Stimulated activated naive CD8-positive, alpha-beta T cell treated with anti-CD3 and anti-CD28 coated beads, Interleukin-15, amount 100 ng/mL, for 72 hours (primary cell): ENCODE results near the gene ILKAP.

Source experiments
- ATAC-seq: fragments of 150-1000 bp; cut with Tn5 transposase; 2 replicates; pipeline ENCODE4 v1.10.0; 2021; ENCODE audit warnings: mild to moderate bottlenecking, moderate library complexity
- DNase-seq, 2 donors: peaks; one replicate each; pipeline ENCODE4 v3.0.0; 2021 to 2022
- H3K27ac Mint-ChIP-seq, 2 donors: one replicate each; pipeline ENCODE4 v1.8.0; 2022; ENCODE audit warnings: mild to moderate bottlenecking in 2 of 2, mixed read lengths in 2 of 2, moderate library complexity in 2 of 2
- H3K27me3 Mint-ChIP-seq: one replicate; pipeline ENCODE4 v1.8.0; 2022; ENCODE audit warnings: mixed read lengths
- H3K4me1 Mint-ChIP-seq: one replicate; pipeline ENCODE4 v1.8.0; 2022; ENCODE audit warnings: mild to moderate bottlenecking, mixed read lengths
- H3K4me3 Mint-ChIP-seq, 2 donors: one replicate each; pipeline ENCODE4 v1.8.0; 2022; ENCODE audit warnings: mild to moderate bottlenecking in 2 of 2, mixed read lengths in 2 of 2, moderate library complexity in 1 of 2
- H3K9me3 Mint-ChIP-seq, 2 donors: one replicate each; pipeline ENCODE4 v1.8.0; 2022; ENCODE audit warnings: mixed read lengths in 2 of 2

The ILKAP gene, protein sequence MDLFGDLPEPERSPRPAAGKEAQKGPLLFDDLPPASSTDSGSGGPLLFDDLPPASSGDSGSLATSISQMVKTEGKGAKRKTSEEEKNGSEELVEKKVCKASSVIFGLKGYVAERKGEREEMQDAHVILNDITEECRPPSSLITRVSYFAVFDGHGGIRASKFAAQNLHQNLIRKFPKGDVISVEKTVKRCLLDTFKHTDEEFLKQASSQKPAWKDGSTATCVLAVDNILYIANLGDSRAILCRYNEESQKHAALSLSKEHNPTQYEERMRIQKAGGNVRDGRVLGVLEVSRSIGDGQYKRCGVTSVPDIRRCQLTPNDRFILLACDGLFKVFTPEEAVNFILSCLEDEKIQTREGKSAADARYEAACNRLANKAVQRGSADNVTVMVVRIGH

DNA sequence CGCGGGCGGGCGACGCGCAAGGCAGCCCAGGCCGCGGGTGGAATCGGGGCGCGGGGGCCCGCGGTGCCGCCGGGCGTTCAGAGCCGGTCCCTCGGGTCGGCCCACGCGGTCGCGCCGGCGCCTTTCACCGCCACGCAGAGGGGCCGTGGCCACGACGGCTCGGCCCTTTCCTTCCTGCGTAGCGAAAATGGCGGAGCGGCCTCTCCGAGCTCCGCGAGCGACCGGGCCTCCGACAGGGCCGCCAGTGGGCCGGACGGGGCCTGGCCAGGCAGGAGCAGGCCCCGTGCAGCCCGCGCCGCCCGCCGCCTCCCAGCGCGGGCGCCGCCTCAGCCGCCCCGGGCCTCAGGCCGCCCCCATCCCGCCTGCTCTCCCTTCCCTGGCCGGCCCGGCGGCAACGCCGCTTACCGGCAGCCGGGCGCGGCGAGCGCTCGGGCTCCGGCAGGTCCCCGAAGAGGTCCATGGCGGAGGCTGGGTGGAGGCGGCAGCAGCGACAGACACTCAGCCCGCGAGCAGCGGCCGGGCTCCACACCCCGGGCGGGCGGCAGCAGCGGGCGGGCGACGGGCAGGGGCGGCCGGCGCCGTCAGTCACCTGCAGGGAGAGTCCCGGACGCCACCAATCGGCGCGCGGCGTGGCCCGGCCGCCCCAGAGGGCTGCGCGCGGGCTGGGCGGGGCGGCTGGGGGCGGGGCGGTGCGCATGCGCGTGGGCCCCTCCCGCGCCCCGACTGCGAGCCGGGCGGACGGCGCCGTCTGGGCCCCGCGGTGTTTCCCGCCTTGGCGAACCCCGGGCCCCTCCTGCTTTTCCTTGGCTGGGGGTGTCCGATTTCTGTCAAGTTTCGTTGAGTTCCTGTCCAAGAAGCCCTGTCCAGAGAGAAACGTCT is at the start of gene ILKAP:
ILKAP (minus strand) TSS at position 602 of the 879 bp plus-strand sequence; CDS start at position 460, 142 bp downstream.
- peaks cover 53% of the 10 kb centered on the region for H3K4me1 Mint-ChIP-seq
- peak; percentile 98 for ATAC-seq
- no peaks in the 10 kb centered on the region for H3K9me3 Mint-ChIP-seq
- DNase-seq, result peak; percentile 89 to 91
- H3K4me3 Mint-ChIP-seq, result peak within 1 kb of the TSS; percentile 81 to 88
- H3K27me3 Mint-ChIP-seq, result no peaks in the 10 kb centered on the region
- peak within 1 kb of the TSS; percentile 93 to 95 for H3K27ac Mint-ChIP-seq

DNA sequence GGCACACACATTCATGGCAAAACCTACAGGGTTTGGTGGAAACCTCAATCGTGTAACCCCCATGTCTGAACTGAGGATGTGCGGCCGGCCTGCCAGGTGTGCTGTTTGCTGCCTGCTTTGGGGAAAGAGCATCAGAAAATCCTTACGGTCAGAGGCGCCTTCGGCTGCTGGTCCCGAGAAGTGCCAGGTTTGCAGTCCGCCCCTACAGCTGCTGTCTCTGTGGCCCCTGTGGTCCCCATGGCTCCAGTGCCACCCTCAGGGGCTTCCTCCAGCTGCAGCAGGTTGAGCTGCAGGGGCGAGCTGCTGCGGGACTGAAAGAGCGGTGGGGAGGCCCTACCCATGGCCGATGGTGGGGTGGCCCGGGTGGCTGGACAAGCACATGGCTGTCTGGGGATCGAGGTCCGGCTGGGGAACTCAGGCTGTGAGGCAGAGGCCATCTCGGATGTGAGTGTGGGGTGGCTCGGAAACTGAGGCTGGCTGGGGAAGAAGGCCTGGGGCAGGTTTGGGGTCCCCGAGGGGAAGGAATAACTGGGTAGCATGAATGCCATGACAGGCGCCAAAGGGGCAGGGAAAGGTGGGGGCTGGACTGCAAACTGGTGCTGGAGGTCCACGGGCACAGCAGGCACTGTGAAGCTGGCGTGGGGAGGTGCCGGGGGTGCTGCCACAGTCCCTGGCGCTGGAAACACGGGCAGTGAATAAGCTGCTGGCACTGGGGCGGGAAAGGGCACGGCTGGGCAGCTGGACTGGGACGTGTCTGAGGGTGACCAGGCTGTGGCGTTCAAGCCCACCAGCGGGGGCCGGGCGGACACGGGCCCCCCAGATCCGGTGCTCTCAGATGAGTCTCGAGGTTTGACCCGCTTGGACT is 49.5 kb upstream of the ILKAP start:
- Mint-ChIP-seq H3K4me3 (no peak overlapping the region), H3K4me1 (no peaks in the 10 kb centered on the region)
- ATAC-seq, result no peak

DNA sequence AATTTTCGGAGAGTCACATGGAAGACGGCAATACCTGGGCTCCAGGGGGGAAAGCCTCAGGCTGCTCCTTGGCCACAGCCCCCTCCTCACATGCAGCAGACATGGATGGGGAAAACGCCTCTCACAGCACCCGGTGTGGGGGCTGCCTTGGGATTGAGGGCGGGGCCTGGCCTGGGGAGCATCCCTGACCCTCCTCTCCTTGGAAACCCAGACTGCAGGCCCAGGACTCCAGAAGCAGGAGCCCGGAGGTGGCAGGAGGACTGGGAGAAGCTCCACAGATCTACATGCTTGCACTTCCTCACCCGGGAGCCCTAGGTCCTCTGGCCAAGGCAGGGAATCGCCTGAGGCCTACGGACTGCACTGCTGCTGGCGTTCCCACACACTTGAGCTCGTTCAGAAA is 48.5 kb upstream of the ILKAP start:
- H3K4me1 Mint-ChIP-seq, result no peaks in the 10 kb centered on the region
- H3K9me3 Mint-ChIP-seq, result no peaks in the 10 kb centered on the region
- no peaks in the 10 kb centered on the region for H3K27me3 Mint-ChIP-seq
- no peak overlapping the region for H3K4me3 Mint-ChIP-seq
- DNase-seq, result no peak
- ATAC-seq, result no peak
- no peak overlapping the region for H3K27ac Mint-ChIP-seq

More for the DNA sequence above, 49.5 kb upstream of the ILKAP start:
- no peak overlapping the region for H3K27ac Mint-ChIP-seq
- no peaks in the 10 kb centered on the region for H3K27me3 Mint-ChIP-seq
- H3K9me3 Mint-ChIP-seq, result no peaks in the 10 kb centered on the region
- DNase-seq, result no peak

DNA sequence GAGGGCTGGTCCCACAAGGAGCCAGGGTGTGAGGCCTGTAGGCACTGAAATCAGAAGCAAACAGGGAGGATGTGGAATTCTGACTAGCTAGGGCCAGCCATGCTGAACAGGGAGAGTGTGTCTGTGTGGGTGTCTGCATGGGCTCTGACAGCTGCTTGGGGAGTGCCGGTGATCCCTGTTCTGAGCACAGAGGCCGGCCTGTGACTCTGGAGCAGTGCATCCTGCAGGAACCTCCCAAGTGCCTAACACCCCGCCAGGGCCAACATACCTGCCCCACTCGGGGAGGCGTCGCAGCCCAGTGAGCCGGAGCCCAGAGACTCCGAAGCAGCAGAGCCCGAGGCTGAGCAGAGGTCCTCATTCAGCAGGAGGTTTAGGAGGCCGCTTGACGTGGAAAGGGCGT is 47.8 kb upstream of the ILKAP start:
- Mint-ChIP-seq H3K27ac (no peak overlapping the region), H3K9me3 (no peaks in the 10 kb centered on the region), H3K4me1 (no peaks in the 10 kb centered on the region), H3K27me3 (no peaks in the 10 kb centered on the region), H3K4me3 (no peak overlapping the region)
- DNase-seq (no peak), ATAC-seq (no peak)

DNA sequence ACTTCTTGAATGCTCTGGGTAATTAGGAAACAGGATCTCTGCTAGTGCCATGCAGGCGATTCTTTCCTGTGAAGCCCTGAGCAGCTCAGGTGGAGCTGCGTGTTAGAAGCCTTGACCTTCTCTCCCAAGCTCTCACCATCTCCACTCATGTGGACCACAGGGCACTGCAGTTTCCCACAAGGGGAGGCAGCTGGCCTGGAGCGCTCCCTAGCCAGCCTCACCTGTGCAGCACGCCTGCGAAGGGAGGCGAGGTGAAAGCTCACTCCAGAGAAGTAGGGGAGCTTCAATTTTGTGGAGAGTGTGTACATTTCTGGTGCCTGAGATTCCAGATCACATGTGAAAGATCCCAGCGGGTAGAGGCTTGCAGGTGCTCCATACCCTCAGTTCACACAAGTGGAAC is 47.4 kb upstream of the ILKAP start:
- no peak overlapping the region for H3K4me3 Mint-ChIP-seq
- H3K27ac Mint-ChIP-seq, result no peak overlapping the region
- H3K27me3 Mint-ChIP-seq, result no peaks in the 10 kb centered on the region
- H3K4me1 Mint-ChIP-seq, result no peaks in the 10 kb centered on the region
- DNase-seq, result no peak
- ATAC-seq, result no peak
- H3K9me3 Mint-ChIP-seq, result no peaks in the 10 kb centered on the region

DNA sequence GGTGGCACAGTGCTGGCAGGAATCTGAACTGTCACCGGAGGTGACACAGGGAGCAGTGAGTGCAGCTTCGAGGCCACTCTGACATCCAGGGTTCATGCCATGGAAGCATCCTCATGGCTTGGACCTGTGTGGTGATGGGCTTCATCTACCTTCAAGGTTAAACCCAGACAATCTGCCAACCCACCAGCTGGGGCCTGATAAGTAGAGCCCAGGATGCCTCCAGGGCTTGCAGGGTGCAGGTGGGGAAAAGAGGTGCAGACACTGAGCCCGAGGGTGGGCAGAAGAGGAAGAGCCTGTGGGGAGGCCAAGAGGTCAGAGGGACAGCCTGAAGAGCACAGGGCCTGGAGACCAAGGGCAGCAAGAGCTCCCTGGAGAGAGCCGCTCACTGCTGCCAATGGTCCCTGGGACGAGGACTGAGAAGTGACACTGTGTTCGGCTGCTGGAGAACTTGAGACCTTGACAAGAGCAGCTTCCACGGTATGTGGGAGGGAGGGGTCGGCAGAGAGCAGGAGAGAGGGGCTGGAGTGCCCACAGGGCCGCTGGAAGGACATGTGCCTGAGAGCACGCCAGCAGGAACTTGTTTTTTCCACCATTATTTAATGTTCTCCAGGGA is 44.5 kb upstream of the ILKAP start:
- H3K9me3 Mint-ChIP-seq, result no peaks in the 10 kb centered on the region
- ATAC-seq, result no peak
- no peaks in the 10 kb centered on the region for H3K27me3 Mint-ChIP-seq
- peak overlapping the region in 1 of 2 donors; percentile 50 for H3K27ac Mint-ChIP-seq
- DNase-seq, result no peak
- H3K4me3 Mint-ChIP-seq, result no peak overlapping the region
- H3K4me1 Mint-ChIP-seq, result no peaks in the 10 kb centered on the region

DNA sequence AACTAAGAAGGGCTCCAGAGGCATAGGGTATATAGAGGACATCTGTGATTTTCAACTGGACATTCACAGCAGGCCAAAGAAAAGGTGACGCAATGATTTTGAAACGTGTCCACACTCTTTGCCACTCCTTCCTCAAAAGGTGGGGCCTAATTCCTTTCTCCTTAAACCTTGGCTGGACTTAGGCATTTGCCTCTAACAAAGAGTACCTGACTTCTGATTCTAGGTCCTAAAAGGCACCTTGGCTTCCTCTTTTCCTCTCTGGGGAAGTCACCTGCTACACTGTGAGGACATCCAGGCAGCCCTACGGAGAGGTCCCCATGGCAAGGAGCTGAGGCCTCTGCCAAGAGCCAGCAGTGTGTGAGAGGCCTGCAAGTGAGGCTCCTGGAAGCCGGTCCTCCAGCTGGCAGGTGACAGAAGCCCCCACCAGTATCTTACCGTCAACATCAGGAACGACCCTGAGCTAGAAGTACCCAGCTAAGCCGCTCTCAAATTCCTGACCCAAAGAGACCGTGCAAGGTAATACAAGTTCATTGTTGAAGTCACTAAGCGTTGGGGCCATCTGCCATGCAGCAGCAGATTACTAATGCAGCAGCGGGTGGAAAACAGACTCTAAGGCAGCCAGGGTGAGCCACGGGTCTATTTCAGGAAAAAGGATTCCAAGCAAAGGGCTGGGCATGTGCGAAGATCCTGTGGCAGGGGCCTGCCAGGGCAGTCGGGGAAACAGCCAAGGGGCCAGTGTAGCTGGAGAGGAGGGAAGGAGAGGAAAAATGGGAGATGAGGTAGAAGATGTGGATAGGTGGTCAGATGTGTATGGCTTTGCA is 43.7 kb upstream of the ILKAP start:
- no peaks in the 10 kb centered on the region for H3K9me3 Mint-ChIP-seq
- ATAC-seq (no peak), DNase-seq (no peak)
- no peak overlapping the region for H3K4me3 Mint-ChIP-seq
- H3K27me3 Mint-ChIP-seq, result no peaks in the 10 kb centered on the region
- H3K4me1 Mint-ChIP-seq, result no peaks in the 10 kb centered on the region
- peak overlapping the region; percentile 49 to 89 for H3K27ac Mint-ChIP-seq

DNA sequence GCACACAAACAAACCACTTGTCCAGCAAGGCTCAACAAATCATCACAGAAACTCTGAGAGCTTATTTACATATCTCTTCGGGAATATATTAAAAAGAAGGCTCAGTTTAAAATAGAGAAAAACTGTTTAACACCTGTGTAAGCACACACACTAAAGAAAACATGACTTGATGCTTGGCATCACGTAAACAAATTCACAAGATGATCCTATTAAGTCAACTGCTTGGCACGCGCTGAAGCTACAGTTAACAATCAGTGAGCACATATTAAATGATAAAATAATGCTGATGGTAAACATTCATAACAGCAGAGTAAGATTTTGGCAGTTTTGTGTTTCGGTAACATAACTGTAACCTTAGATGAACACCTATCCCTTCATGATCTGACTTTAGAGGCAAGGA is 40.7 kb upstream of the ILKAP start:
- H3K9me3 Mint-ChIP-seq, result no peaks in the 10 kb centered on the region
- peaks cover 6% of the 10 kb centered on the region for H3K4me1 Mint-ChIP-seq
- DNase-seq, result no peak
- no peak overlapping the region for H3K4me3 Mint-ChIP-seq
- ATAC-seq, result no peak
- H3K27ac Mint-ChIP-seq, result no peak overlapping the region
- H3K27me3 Mint-ChIP-seq, result peaks cover 21% of the 10 kb centered on the region

DNA sequence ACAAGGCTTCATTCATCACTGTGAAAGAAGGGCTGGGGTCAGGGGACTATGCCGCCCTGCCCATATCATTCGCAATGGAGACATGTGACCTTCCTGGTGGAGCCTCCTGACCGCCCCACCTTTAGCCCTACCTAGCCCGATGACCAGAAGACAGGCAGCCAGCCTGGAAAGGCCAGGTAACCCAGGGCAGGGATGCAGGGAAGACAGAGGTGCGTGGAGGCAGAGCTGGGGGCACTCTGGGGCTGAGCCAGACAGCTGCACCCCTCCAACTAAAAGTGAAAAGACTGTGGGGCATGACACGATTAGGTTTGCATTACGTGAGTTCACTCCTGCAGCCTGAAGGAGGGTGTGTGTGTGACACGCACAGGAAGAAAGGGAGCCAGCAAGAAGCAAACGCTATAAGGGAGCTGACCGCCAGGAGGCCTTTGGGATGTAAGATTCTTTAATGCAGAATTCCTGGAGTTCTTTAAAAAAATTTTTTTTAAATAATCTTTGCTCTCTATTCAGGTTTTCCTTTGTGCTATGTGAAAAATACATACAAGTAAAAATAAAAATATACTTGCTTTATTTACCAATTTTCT is 40.1 kb upstream of the ILKAP start:
- Mint-ChIP-seq H3K4me1 (peaks cover 6% of the 10 kb centered on the region), H3K9me3 (no peaks in the 10 kb centered on the region), H3K27ac (no peak overlapping the region), H3K4me3 (no peak overlapping the region), H3K27me3 (peaks cover 25% of the 10 kb centered on the region)
- no peak for DNase-seq
- no peak for ATAC-seq

DNA sequence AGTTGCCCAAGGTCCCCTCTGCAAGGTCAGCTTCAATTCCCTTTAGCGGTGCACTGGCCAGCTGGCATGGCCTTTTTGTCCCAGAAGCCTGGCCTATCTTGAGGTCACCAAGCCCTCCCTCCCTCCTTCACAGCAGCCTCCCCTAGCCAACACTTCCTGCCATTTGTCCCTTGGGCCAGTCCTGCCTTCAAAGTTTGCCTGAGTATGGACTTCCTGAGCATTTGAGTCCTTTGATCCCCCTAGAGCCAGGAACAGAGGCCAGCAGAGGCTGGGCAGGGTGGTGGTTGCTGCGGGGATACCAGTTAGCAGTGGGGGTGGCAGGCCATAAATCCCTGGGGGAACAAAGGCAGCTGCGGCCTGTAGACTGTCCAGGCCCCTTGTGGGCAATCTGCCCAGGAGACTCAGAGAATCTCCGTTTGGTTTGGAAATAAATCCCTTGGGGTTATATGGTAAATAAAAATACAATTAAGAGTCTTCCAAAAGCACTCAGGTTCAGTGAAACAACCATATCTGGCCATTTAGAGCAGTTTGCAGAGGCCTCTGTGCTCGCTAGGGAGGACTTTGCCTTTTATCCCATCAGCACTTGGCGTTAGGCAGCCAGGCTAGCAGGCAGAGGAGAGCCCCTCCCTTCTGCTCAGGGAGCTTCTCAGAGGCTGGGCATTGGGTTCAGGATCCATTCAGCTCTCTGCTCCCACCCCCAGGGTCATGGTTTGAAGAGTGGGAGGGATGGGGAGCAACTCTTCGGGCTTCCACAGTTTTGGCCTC is 39.4 kb upstream of the ILKAP start:
- Mint-ChIP-seq H3K4me1 (peaks cover 6% of the 10 kb centered on the region), H3K9me3 (no peaks in the 10 kb centered on the region), H3K4me3 (no peak overlapping the region), H3K27me3 (peaks cover 31% of the 10 kb centered on the region), H3K27ac (no peak overlapping the region)
- ATAC-seq (no peak), DNase-seq (no peak)

DNA sequence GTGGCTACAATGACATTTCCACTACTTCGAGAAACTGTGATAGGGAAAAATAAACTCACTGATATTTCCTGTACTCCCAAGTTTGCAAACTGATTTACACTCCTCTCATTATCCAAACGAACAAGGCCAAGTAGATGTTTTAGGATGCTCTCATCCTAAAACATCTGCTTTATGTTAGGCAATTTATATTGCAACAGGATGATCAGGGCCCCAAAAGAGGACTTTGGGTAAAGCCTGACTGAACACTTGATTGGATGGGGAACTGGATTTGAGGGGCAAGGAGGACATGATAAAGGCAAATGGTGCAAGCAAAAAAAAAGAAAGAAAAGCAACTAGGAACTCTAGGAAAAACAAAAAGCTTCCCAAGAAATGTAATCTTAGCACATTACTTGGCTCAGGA is 38.5 kb upstream of the ILKAP start:
- Mint-ChIP-seq H3K4me1 (peaks cover 6% of the 10 kb centered on the region), H3K9me3 (no peaks in the 10 kb centered on the region), H3K27me3 (peaks cover 38% of the 10 kb centered on the region), H3K27ac (peak overlapping the region in 1 of 2 donors; percentile 43), H3K4me3 (peak overlapping the region; percentile 6 to 25)
- ATAC-seq (no peak), DNase-seq (no peak)

DNA sequence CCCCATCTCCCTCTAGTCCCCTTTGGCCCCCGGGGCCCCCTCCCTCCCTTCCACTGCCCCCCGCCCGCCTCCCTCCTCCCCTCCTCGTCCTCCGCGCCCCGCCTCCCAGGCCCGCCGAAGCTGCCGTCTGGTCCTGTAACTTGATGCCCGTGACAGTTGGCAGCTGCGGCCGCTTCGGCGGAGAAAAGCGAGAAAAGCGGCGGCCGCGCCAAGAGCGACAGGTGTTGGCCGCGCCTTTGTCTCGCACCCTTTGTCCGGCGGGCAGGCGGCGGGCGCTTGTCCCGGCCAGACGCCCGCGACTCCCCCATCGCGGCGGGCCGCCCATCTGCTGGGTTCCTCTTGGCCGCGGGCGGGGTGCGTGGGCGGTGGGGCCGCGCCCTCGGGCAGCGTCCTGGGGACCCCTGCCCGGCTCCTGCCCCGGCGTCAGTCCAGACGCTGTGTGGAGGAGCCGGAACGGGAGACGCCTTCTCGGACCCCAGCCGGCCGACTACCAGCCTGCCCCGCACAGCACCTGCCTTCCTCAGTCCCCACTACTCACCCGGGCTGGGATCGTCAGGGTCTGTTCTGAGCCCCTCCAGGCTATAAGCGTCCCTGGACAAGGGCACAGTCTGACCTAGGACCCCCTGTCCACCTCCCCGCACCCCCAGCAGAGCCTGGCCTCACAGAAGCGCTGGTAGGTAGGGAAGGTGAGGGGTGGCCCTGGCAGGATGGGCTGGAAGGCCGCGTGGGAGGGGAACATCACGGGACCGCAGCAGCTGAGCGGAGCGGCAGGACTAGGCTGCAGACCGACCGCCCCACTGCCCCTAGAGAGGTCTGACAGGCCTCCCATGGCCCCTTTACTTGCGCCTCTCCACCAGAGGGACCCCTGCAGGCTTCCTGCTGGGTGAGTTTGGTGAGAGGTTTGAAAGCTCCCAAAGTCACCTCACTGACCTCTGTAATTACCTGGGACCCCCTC is 37.5 kb upstream of the ILKAP start:
- peaks cover 6% of the 10 kb centered on the region for H3K4me1 Mint-ChIP-seq
- ATAC-seq (no peak), DNase-seq (peak in 1 of 2 donors; percentile 12)
- H3K9me3 Mint-ChIP-seq, result no peaks in the 10 kb centered on the region
- H3K27me3 Mint-ChIP-seq, result peaks cover 47% of the 10 kb centered on the region
- peak overlapping the region; percentile 51 to 84 for H3K4me3 Mint-ChIP-seq
- H3K27ac Mint-ChIP-seq, result no peak overlapping the region
